Spleen (tissue), 11 donors: ENCODE data around the gene BAIAP2L2. TPM values are rescaled to one million over a fixed set of nuclear protein-coding genes. Genes with fewer than 3 reads are reported as not detected.
A peak's percentile ranks its signal among the peaks of the same experiment; 100 is the strongest.

ENCODE experiments used
- DNase-seq: peaks from one replicate; pipeline ENCODE4 v3.0.0-alpha.2; 2020
- H3K27ac ChIP-seq, 8 donors: fragments of 200-600 bp; sonication (generic) in 7 of 8; 1 replicate in 4 of 8; 2 replicates in 4 of 8; pipeline versions ENCODE4 v1.5.0 to v1.8.0; 2016 to 2021; ENCODE audit warnings: inconsistent platforms in 4 of 8, mild to moderate bottlenecking in 4 of 8, moderate library complexity in 1 of 8
- H3K27me3 ChIP-seq, 7 donors: fragments of 200-600 bp; sonication (generic) in 6 of 7; replicated peaks in 1 of 7; 1 replicate in 4 of 7; 2 replicates in 3 of 7; pipeline versions ENCODE4 v1.5.0 to v1.8.0; 2016 to 2021; ENCODE audit warnings: inconsistent platforms in 3 of 7, mild to moderate bottlenecking in 1 of 7
- H3K36me3 ChIP-seq, 6 donors: fragments of 200-600 bp; sonication (generic) in 5 of 6; 1 replicate in 4 of 6; 2 replicates in 2 of 6; pipeline versions ENCODE4 v1.5.0 to v1.8.0; 2016 to 2021; ENCODE audit warnings: inconsistent platforms in 2 of 6
- H3K4me1 ChIP-seq, 6 donors: fragments of 200-600 bp; sonication (generic) in 5 of 6; 1 replicate in 3 of 6; 2 replicates in 3 of 6; pipeline versions ENCODE4 v1.5.0 to v1.8.0; 2016 to 2021; ENCODE audit warnings: inconsistent platforms in 3 of 6
- H3K4me3 ChIP-seq, 8 donors: fragments of 200-600 bp; sonication (generic) in 7 of 8; 1 replicate in 4 of 8; 2 replicates in 4 of 8; pipeline versions ENCODE4 v1.5.0 to v1.8.0; 2016 to 2021; ENCODE audit warnings: inconsistent platforms in 4 of 8, mild to moderate bottlenecking in 4 of 8, moderate library complexity in 2 of 8
- H3K9me3 ChIP-seq, 8 donors: fragments of 200-600 bp; sonication (generic) in 7 of 8; 1 replicate in 4 of 8; 2 replicates in 4 of 8; pipeline versions ENCODE4 v1.5.0 to v1.8.0; 2016 to 2021; ENCODE audit warnings: inconsistent platforms in 4 of 8
- CTCF ChIP-seq, 11 experiments: fragments of 200-600 bp in 7 of 11; fragments of 450-650 bp in 4 of 11; sonication (generic) in 4 of 11; IDR thresholded peaks in 8 of 11; conservative IDR thresholded peaks in 3 of 11; 1 replicate in 7 of 11; 2 replicates in 4 of 11; pipeline versions ENCODE4 v1.4.0 to v1.8.0; 2016 to 2021; ENCODE audit warnings: antibody characterized with exemption in 11 of 11, inconsistent platforms in 4 of 11, mild to moderate bottlenecking in 1 of 11
- POLR2A ChIP-seq, 3 donors: fragments of 450-650 bp; IDR thresholded peaks; one replicate each; pipeline ENCODE4 v1.5.1; 2017; ENCODE audit warnings: antibody characterized with exemption in 3 of 3, mild to moderate bottlenecking in 1 of 3
- POLR2AphosphoS5 ChIP-seq, 3 donors: sonication (generic); formaldehyde crosslinking; IDR thresholded peaks; one replicate each; pipeline ENCODE4 v1.5.1; 2017; ENCODE audit warnings: antibody characterized with exemption in 3 of 3
- WGBS, 5 donors: extraction: QIAGEN DNeasy Blood & Tissue Kit in 3 of 5; methylation state at CpG; one replicate each; pipeline versions ENCODE4 v1.1.5 to v1.1.7; 2013 to 2018; 5-methylcytosine and 5-hydroxymethylcytosine counted together
- intact Hi-C: fragments of 100-400 bp; cut with DNase I; formaldehyde crosslinking; loops from one replicate; pipeline ENCODE4 v1.15.0; 2023; ENCODE audit warnings: low total_unique reads
- polyA plus RNA-seq, 3 donors: library from polyadenylated mRNA; stranded (reverse); fragments of 200-250 nt; gene quantifications; one replicate each; pipeline ENCODE4 v1.2.1, GENCODE V29; 2013
- total RNA-seq, 7 donors: library from RNA; depleted of rRNA in 3 of 7; stranded (reverse); fragments of >200 nt in 3 of 7; fragmentation: NEBNext Ultra II Directional in 4 of 7; extraction: Animal tissue kit (Norgen Biotek cat#: 25700) in 4 of 7; gene quantifications; one replicate each; pipeline versions ENCODE4 v1.1.0 to v1.2.1, GENCODE V29; 2016 to 2021
- donor health status: healthy with polysubstance abuse.
- donor health status: DM: no; HTN: no; CAD: no; lungs with moderate emphysema.
- donor health status: DM: no; HTN: no; CAD: no.
- donor health status: Bipolar disorder and iron deficiency.
- donor health status: healthy.
- donor health status: DM: no; HTN: no; CAD: no.
- donor health status: DM: yes; HTN: yes; CAD: no.

BAIAP2L2 gene
- total and polyA plus RNA-seq, 10 donors = 0.37 to 3.0 (median 0.91) TPM

GRCh38 chr22:38075105-38075825, 35.2 kb downstream of the BAIAP2L2 start:
- Histone ChIP-seq H3K4me1 (peaks cover 0 to under 1% (median 0%) of the 10 kb centered on the region in 6 donors), H3K4me3 (no peak overlapping the region), H3K36me3 (peaks cover 0 to 61% (median 45%) of the 10 kb centered on the region in 6 donors), H3K9me3 (no peaks in the 10 kb centered on the region), H3K27me3 (peaks cover 0 to 7% (median 0%) of the 10 kb centered on the region in 7 donors), H3K27ac (no peak overlapping the region)
- intact Hi-C loops = no loop called here
- peak in 1 of 3 donors; percentile 1 for TF ChIP-seq POLR2AphosphoS5 (IDR thresholded peaks at IDR 0.05)
- no peak for TF ChIP-seq CTCF (IDR thresholded peaks at IDR 0.05 in 8 of 11, conservative IDR thresholded peaks at IDR 0.05 in 3 of 11)
- no peak for TF ChIP-seq POLR2A (IDR thresholded peaks at IDR 0.05)
- WGBS, 5 donors = 90 to 92% (median 91%) methylated on average over 29 to 32 of the region's 32 CpGs
- DNase-seq = peak; percentile 56

GRCh38 chr22:38074181-38075104, 36.0 kb downstream of the BAIAP2L2 start:
- Histone ChIP-seq H3K4me1 (no peaks in the 10 kb centered on the region), H3K9me3 (no peaks in the 10 kb centered on the region), H3K4me3 (no peak overlapping the region), H3K27ac (no peak overlapping the region), H3K27me3 (no peaks in the 10 kb centered on the region), H3K36me3 (peaks cover 0 to 69% (median 48%) of the 10 kb centered on the region in 6 donors)
- WGBS, 5 donors = 90 to 95% (median 94%) methylated on average over 29 to 47 of the region's 47 CpGs
- intact Hi-C loops = no loop called here
- no peak for DNase-seq
- no peak for TF ChIP-seq POLR2A (IDR thresholded peaks at IDR 0.05)
- TF ChIP-seq CTCF (IDR thresholded peaks at IDR 0.05 in 8 of 11, conservative IDR thresholded peaks at IDR 0.05 in 3 of 11) = no peak
- no peak for TF ChIP-seq POLR2AphosphoS5 (IDR thresholded peaks at IDR 0.05)

GRCh38 chr22:38073150-38074130, 37.0 kb downstream of the BAIAP2L2 start:
- Histone ChIP-seq H3K36me3 (peaks cover 0 to 79% (median 57%) of the 10 kb centered on the region in 6 donors), H3K27ac (no peak overlapping the region), H3K9me3 (no peaks in the 10 kb centered on the region), H3K27me3 (no peaks in the 10 kb centered on the region), H3K4me3 (no peak overlapping the region), H3K4me1 (no peaks in the 10 kb centered on the region)
- WGBS, 5 donors = 94 to 96% (median 96%) methylated on average over 28 of the region's 28 CpGs
- intact Hi-C loops = no loop called here
- TF ChIP-seq POLR2A (IDR thresholded peaks at IDR 0.05) (no peak), CTCF (IDR thresholded peaks at IDR 0.05 in 8 of 11, conservative IDR thresholded peaks at IDR 0.05 in 3 of 11) (no peak), POLR2AphosphoS5 (IDR thresholded peaks at IDR 0.05) (no peak)
- DNase-seq = no peak
